OCI-LY3 (cell line): Measurements from ENCODE around the gene OBSCN.

Experiments used
- H2AFZ ChIP-seq: fragments of 200-600, 300-600 bp; shearing (Covaris generic); 2 replicates; pipeline ENCODE4 v1.6.0; 2014; ENCODE audit warnings: antibody characterized with exemption, low read depth, low read length
- H3K27ac ChIP-seq: fragments of 200-600, 300-600 bp; sonication (generic); 2 replicates; pipeline ENCODE4 v1.5.1; 2014; ENCODE audit warnings: mild to moderate bottlenecking, low read length, moderate library complexity, mixed read lengths
- H3K27me3 ChIP-seq: fragments of 200-600, 300-600 bp; sonication (generic); 2 replicates; pipeline ENCODE4 v1.6.1; 2014; ENCODE audit warnings: low read depth, low read length, mixed read lengths
- H3K36me3 ChIP-seq: fragments of 200-600, 300-600 bp; sonication (generic); replicated peaks from 2 replicates; pipeline ENCODE3; 2014; ENCODE audit warnings: low read depth, low read length, mixed read lengths
- H3K4me1 ChIP-seq: fragments of 300-600, 200-600 bp; sonication (generic); 2 replicates; pipeline ENCODE4 v1.6.1; 2014; ENCODE audit warnings: low read length, mixed read lengths
- H3K4me2 ChIP-seq: fragments of 200-600, 300-600 bp; sonication (generic); 2 replicates; pipeline ENCODE4 v1.6.1; 2014; ENCODE audit warnings: low read length, mixed read lengths
- H3K4me3 ChIP-seq: fragments of 300-600, 200-600 bp; sonication (generic); 2 replicates; pipeline ENCODE4 v1.5.1; 2014; ENCODE audit warnings: antibody characterized with exemption, mild to moderate bottlenecking, low read length, moderate library complexity
- H3K79me2 ChIP-seq: fragments of 300-600, 200-600 bp; shearing (Covaris generic); 2 replicates; pipeline ENCODE4 v1.6.1; 2014; ENCODE audit warnings: mild to moderate bottlenecking, low read length, mixed read lengths
- H3K9ac ChIP-seq: fragments of 300-600, 200-600 bp; shearing (Covaris generic); 2 replicates; pipeline ENCODE4 v1.6.0; 2014; ENCODE audit warnings: mild to moderate bottlenecking, low read length, moderate library complexity
- H3K9me3 ChIP-seq: fragments of 200-600, 300-600 bp; shearing (Covaris generic); 2 replicates; pipeline ENCODE4 v1.6.1; 2014; ENCODE audit warnings: low read length, mixed read lengths; ENCODE audit not compliant: insufficient read depth
- H4K20me1 ChIP-seq: fragments of 200-600, 300-600 bp; sonication (generic); 2 replicates; pipeline ENCODE4 v1.6.1; 2016; ENCODE audit warnings: low read length, mixed read lengths; ENCODE audit not compliant: insufficient read depth
- CTCF ChIP-seq: fragments of 200-600, 300-600 bp; sonication (generic); IDR thresholded peaks from 2 replicates; pipeline ENCODE4 v1.5.1; 2014; ENCODE audit warnings: antibody characterized with exemption, low read length, low read depth
- EZH2phosphoT487 ChIP-seq: fragments of 200-600 bp; shearing (Covaris generic); IDR thresholded peaks from 2 replicates; pipeline ENCODE4 v1.6.1; 2018; ENCODE audit warnings: antibody characterized with exemption, mixed run types, low read depth

The OBSCN gene

GRCh38 chr1:228417483-228418203 lies 209.8 kb downstream of the OBSCN start:
- Histone ChIP-seq H3K36me3 (no peaks in the 10 kb centered on the region), H3K27me3 (peaks cover 14% of the 10 kb centered on the region; the same call in 1 of the 2 replicates), H3K4me3 (no peak overlapping the region), H4K20me1 (no peaks in the 10 kb centered on the region), H3K4me1 (no peaks in the 10 kb centered on the region), H2AFZ (no peak overlapping the region), H3K9ac (no peak overlapping the region), H3K27ac (no peak overlapping the region), H3K9me3 (no peaks in the 10 kb centered on the region), H3K79me2 (no peaks in the 10 kb centered on the region), H3K4me2 (no peak overlapping the region)
- TF ChIP-seq CTCF: no peak
- TF ChIP-seq EZH2phosphoT487: no peak

DNA sequence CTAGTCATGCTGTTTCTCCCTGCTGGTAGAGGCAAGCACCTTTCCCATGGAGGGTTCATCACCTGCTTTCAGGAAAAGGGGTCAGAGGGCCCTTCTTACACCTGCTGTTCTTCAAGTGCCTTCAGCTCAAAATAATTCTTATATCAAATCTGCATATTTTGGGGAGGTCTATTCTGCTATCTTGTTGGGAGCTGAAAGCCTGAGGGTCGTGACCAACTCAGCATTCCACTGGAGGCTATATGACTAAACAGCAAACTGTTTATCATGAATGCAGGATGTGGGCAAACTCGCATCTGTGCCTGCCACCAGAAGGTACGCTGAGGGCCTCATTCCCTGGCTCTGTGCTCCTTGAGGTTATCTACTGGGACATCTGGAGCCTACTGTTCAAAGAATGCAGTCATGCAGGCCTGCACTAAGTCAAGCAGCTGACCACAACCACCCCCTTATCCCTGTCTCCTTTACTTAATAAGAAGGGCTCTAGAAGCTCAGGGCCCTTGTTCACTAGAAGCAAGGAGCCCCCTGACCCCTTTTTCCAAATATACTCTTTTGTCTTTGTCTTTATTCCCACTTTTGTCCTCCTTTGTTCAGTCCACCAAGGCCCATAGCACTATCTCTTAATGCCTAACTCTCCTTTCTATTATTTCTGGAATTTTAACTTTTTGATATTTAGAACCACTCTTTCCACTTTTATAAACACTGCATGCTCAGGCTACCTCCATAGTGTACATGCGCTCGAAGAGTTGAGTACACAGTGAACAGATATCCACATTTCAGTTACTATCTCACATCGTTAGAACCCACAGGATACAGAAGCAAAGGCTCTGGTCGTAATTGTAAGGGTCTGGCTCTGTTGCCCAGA lies 213.4 kb downstream of the OBSCN start:
- Histone ChIP-seq H3K4me2 (no peak overlapping the region), H3K4me3 (no peak overlapping the region), H3K79me2 (no peaks in the 10 kb centered on the region), H3K9me3 (no peaks in the 10 kb centered on the region), H3K27ac (no peak overlapping the region), H3K9ac (no peak overlapping the region), H2AFZ (no peak overlapping the region), H4K20me1 (no peaks in the 10 kb centered on the region), H3K4me1 (no peaks in the 10 kb centered on the region), H3K27me3 (peaks cover 14% of the 10 kb centered on the region; the same call in 1 of the 2 replicates), H3K36me3 (no peaks in the 10 kb centered on the region)
- no peak for TF ChIP-seq CTCF
- TF ChIP-seq EZH2phosphoT487: no peak

DNA sequence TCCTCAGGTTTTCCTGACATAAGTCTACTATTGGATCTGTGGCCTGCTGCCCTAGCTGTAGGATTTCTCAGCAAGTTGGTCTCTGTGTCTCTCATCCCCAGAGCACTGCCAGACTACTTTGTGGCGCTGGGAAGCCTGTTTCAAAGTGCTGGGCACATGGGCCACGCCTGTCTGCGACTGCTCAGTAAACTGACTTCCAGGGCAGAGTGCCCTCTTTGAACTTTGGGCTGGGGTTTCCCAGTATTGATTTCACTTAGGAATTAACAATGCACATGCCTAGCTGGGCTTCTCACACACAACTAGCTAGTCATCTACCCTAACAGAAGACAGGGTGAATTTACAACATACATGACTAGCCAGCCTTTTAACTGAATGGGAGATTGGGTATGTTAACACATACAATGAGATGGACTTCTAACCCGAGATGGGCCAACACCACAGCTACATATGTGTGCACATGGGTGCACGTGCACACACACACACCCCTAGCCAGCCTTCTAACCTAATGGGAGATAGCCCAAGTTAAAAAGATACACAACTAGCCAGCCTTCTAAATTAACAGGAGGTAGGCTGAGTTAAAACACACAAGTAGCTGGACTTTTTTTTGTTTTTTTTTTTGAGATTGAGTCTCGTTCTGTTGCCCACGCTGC lies 215.7 kb downstream of the OBSCN start:
- Histone ChIP-seq H4K20me1 (no peaks in the 10 kb centered on the region), H3K36me3 (no peaks in the 10 kb centered on the region), H3K9ac (no peak overlapping the region), H3K4me2 (no peak overlapping the region), H3K27ac (no peak overlapping the region), H3K9me3 (no peaks in the 10 kb centered on the region), H3K79me2 (no peaks in the 10 kb centered on the region), H2AFZ (no peak overlapping the region), H3K4me1 (no peaks in the 10 kb centered on the region), H3K27me3 (peaks cover 16% of the 10 kb centered on the region; the same call in 1 of the 2 replicates), H3K4me3 (no peak overlapping the region)
- TF ChIP-seq EZH2phosphoT487 (no peak), CTCF (no peak)
